CD4-positive, CD25-positive, alpha-beta regulatory T cell (primary cell): ENCODE results near the gene WASHC4. TPM values are rescaled to one million over a fixed set of nuclear protein-coding genes. Genes with fewer than 3 reads are reported as not detected.

Source experiments
- ATAC-seq, 2 donors: fragments of 150-1000 bp; cut with Tn5 transposase; one replicate each; pipeline ENCODE4 v1.10.0; 2021; ENCODE audit warnings: low read depth in 2 of 2, moderate number of reproducible peaks in 2 of 2, moderate library complexity in 1 of 2
- DNase-seq, 3 donors: peaks; one replicate each; pipeline versions ENCODE4 v3.0.0 to v3.0.0-alpha.2; 2012 to 2022; ENCODE audit warnings: mixed read lengths in 1 of 3
- H3K27ac ChIP-seq: one replicate; pipeline ENCODE4 v1.7.0; 2013; ENCODE audit warnings: mild to moderate bottlenecking, low read length; ENCODE audit not compliant: insufficient read depth, poor library complexity, severe bottlenecking
- H3K27me3 ChIP-seq: one replicate; pipeline ENCODE4 v1.7.0; 2013; ENCODE audit warnings: low read length; ENCODE audit not compliant: control insufficient read depth, insufficient read depth
- H3K36me3 ChIP-seq: one replicate; pipeline ENCODE4 v1.7.0; 2013; ENCODE audit warnings: mild to moderate bottlenecking, low read length, moderate library complexity; ENCODE audit not compliant: control insufficient read depth, insufficient read depth
- H3K4me1 ChIP-seq: 2 replicates; pipeline ENCODE4 v1.7.0; 2013; ENCODE audit warnings: mild to moderate bottlenecking, low read length; ENCODE audit not compliant: insufficient read depth, control insufficient read depth, poor library complexity, severe bottlenecking
- H3K4me3 ChIP-seq: one replicate; pipeline ENCODE4 v1.7.0; 2013; ENCODE audit warnings: low read depth, mild to moderate bottlenecking, low read length, moderate library complexity
- H3K9me3 ChIP-seq, 2 experiments: 1 replicate in 1 of 2; 2 replicates in 1 of 2; pipeline ENCODE4 v1.7.0; 2013; ENCODE audit warnings: low read length in 2 of 2, mild to moderate bottlenecking in 1 of 2, moderate library complexity in 1 of 2; ENCODE audit not compliant: control insufficient read depth in 2 of 2
- H3K27ac Mint-ChIP-seq, 3 donors: one replicate each; pipeline ENCODE4 v1.8.0; 2020 to 2022; ENCODE audit warnings: mild to moderate bottlenecking in 3 of 3, mixed read lengths in 3 of 3, moderate library complexity in 2 of 3
- H3K27me3 Mint-ChIP-seq: one replicate; pipeline ENCODE4 v1.8.0; 2022; ENCODE audit warnings: mild to moderate bottlenecking, mixed read lengths
- H3K36me3 Mint-ChIP-seq: one replicate; pipeline ENCODE4 v1.8.0; 2020; ENCODE audit warnings: mixed read lengths
- H3K4me1 Mint-ChIP-seq, 4 donors: one replicate each; pipeline ENCODE4 v1.8.0; 2020 to 2022; ENCODE audit warnings: mixed read lengths in 4 of 4, mild to moderate bottlenecking in 1 of 4
- H3K4me3 Mint-ChIP-seq, 4 donors: one replicate each; pipeline ENCODE4 v1.8.0; 2020 to 2022; ENCODE audit warnings: mild to moderate bottlenecking in 4 of 4, mixed read lengths in 4 of 4, moderate library complexity in 3 of 4
- H3K9me3 Mint-ChIP-seq, 7 donors: one replicate each; pipeline ENCODE4 v1.8.0; 2020 to 2022; ENCODE audit warnings: mixed read lengths in 7 of 7, mild to moderate bottlenecking in 3 of 7, moderate library complexity in 2 of 7
- polyA plus RNA-seq, 4 donors: library from polyadenylated mRNA; unstranded; fragments of 300-500 nt; fragmentation: Illumina TruSeq; gene quantifications; one replicate each; pipeline ENCODE4 v1.2.3, GENCODE V29; 2021
- total RNA-seq: library from RNA; stranded (reverse); gene quantifications from one replicate; pipeline ENCODE4 v1.2.3, GENCODE V29; 2022

The WASHC4 gene
- total and polyA plus RNA-seq, 5 donors from 2014 or later = 24.0 to 41.2 (median 28.5) TPM

DNA sequence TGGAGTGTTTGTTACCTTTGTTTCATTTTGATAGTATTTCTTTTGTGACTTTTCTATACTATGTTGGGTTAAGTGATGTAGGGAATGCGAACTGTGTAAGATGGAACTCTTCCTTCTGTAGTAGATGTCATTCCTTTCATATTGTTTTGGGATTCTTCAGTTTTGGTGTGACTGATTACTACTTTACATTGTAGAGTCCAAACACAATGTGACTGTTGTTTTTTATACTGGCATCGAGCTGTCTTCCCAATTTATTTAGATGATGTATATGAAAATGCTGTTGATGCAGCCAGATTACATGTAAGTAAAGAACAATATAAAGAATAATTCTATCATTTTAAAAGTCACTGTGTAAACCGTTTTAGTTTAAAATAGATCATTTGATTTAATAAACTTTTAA is 34.7 kb downstream of the WASHC4 start:
- Mint-ChIP-seq H3K9me3 (no peaks in the 10 kb centered on the region), H3K27ac (no peak overlapping the region), H3K27me3 (no peaks in the 10 kb centered on the region), H3K36me3 (peaks cover 50% of the 10 kb centered on the region), H3K4me1 (peaks cover 0 to 9% (median 6%) of the 10 kb centered on the region in 4 donors), H3K4me3 (no peak overlapping the region)
- H3K27me3 ChIP-seq = no peaks in the 10 kb centered on the region
- H3K36me3 ChIP-seq = peaks cover 56% of the 10 kb centered on the region
- ATAC-seq (no peak), DNase-seq (no peak)
- H3K9me3 ChIP-seq = no peaks in the 10 kb centered on the region
- no peak overlapping the region for H3K4me3 ChIP-seq
- no peaks in the 10 kb centered on the region for H3K4me1 ChIP-seq
- H3K27ac ChIP-seq = no peak overlapping the region

DNA sequence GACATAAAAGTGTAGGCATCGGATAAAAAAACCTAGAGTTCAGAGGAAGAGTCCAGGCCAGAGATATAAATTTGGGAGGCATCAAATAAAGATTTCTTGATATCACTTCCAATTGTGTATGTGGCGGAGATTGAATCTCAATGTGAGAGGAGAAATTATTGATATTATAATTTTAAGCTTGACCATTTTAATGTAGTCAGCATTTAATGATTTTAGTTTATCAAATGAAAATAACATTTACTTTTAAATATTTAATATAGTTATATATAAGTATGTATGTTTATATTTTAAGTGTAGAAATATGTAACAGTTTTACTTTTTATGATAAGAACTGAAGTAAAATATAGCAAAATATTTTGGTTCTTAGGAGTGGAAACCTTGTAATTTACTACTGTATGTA is 48.7 kb downstream of the WASHC4 start:
- ATAC-seq = no peak
- no peaks in the 10 kb centered on the region for H3K27me3 ChIP-seq
- Mint-ChIP-seq H3K9me3 (peaks cover 0 to 1% (median 0%) of the 10 kb centered on the region in 7 donors), H3K4me1 (peaks cover 0 to 12% (median 2%) of the 10 kb centered on the region in 4 donors), H3K27ac (peak overlapping the region in 1 of 3 donors; percentile 69), H3K36me3 (peaks cover 36% of the 10 kb centered on the region), H3K27me3 (no peaks in the 10 kb centered on the region), H3K4me3 (no peak overlapping the region)
- H3K36me3 ChIP-seq = peaks cover 73% of the 10 kb centered on the region
- H3K9me3 ChIP-seq = no peaks in the 10 kb centered on the region
- no peak overlapping the region for H3K27ac ChIP-seq
- no peak for DNase-seq
- no peaks in the 10 kb centered on the region for H3K4me1 ChIP-seq
- no peak overlapping the region for H3K4me3 ChIP-seq

DNA sequence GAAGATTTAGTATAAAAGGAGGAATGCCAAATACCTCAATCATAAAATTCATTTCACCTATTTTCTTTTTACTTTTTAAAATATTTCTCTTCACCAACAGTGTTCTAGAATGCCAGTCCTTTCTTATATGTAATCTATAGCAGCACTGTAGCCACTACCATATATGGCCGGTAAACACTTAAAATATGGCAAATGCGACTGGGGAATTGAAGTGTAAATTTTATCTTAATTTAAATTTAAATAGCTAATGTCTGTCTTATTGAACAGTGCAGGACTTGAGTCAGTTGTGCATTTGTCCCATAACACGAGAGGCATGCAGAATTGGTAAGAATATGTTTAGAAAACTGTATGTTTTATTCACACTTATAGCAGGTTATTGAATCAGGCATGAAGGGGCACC is 50.1 kb downstream of the WASHC4 start:
- no peaks in the 10 kb centered on the region for H3K4me1 ChIP-seq
- no peak overlapping the region for H3K27ac ChIP-seq
- Mint-ChIP-seq H3K36me3 (peaks cover 41% of the 10 kb centered on the region), H3K27me3 (no peaks in the 10 kb centered on the region), H3K4me3 (no peak overlapping the region), H3K4me1 (peaks cover 0 to 12% (median 4%) of the 10 kb centered on the region in 4 donors), H3K27ac (peak overlapping the region in 1 of 3 donors; percentile 42), H3K9me3 (peaks cover 0 to 1% (median 0%) of the 10 kb centered on the region in 7 donors)
- peaks cover 68% of the 10 kb centered on the region for H3K36me3 ChIP-seq
- DNase-seq = no peak
- H3K27me3 ChIP-seq = no peaks in the 10 kb centered on the region
- no peaks in the 10 kb centered on the region for H3K9me3 ChIP-seq
- H3K4me3 ChIP-seq = no peak overlapping the region
- ATAC-seq = no peak

DNA sequence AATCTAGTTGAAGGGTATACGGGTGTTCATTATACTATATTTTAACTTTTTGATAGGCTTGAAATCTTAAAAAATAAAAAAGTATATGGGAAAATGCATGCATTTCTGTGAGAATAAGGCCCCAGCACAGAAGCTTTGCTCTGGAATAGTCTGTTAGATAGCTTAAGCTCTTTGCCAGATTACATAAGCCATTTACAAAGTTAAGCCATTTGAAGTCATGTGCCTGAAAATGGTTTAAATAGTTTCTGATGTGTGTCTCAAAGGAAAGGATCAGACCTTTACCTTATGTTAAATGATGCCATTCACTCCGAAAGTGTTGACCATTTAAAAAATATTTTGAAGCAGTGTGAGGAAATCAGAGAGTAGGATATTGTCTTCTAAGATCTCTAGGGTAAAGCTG is 51.3 kb downstream of the WASHC4 start:
- Histone ChIP-seq H3K4me1 (no peaks in the 10 kb centered on the region), H3K9me3 (no peaks in the 10 kb centered on the region), H3K27ac (no peak overlapping the region), H3K27me3 (no peaks in the 10 kb centered on the region), H3K36me3 (peaks cover 70% of the 10 kb centered on the region), H3K4me3 (no peak overlapping the region)
- Mint-ChIP-seq H3K27ac (no peak overlapping the region), H3K27me3 (no peaks in the 10 kb centered on the region), H3K4me1 (peaks cover 0 to 12% (median 4%) of the 10 kb centered on the region in 4 donors), H3K9me3 (peaks cover 0 to 1% (median 0%) of the 10 kb centered on the region in 7 donors), H3K4me3 (no peak overlapping the region), H3K36me3 (peaks cover 45% of the 10 kb centered on the region)
- DNase-seq (no peak), ATAC-seq (no peak)

DNA sequence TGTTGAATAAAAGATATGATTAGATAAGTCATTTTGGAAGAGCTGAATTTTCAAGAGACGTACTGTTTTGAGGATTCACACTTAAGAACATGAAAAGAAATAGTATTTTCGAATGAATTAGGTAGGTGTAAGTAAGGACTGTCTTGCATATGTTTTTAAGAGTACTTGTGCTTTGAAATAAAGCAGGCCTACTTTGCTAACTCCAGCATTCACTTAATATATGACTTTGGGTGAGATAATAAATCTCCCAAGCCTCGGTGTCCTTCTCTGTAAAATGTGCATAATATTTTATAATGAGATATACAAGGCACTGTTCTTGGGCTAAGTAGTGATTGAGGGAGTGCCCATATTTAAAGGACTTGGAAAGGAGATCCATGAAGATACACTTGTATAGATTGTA is 54.6 kb downstream of the WASHC4 start:
- peaks cover 0 to 9% (median 2%) of the 10 kb centered on the region in 4 donors for H3K4me1 Mint-ChIP-seq
- no peak overlapping the region for H3K27ac Mint-ChIP-seq
- H3K4me3 Mint-ChIP-seq = no peak overlapping the region
- ATAC-seq (no peak), DNase-seq (no peak)
- H3K4me3 ChIP-seq = no peak overlapping the region
- no peaks in the 10 kb centered on the region for H3K27me3 Mint-ChIP-seq
- H3K9me3 ChIP-seq = no peaks in the 10 kb centered on the region
- no peaks in the 10 kb centered on the region for H3K4me1 ChIP-seq
- peaks cover 37% of the 10 kb centered on the region for H3K36me3 Mint-ChIP-seq
- H3K27me3 ChIP-seq = no peaks in the 10 kb centered on the region
- peaks cover 80% of the 10 kb centered on the region for H3K36me3 ChIP-seq
- no peak overlapping the region for H3K27ac ChIP-seq
- H3K9me3 Mint-ChIP-seq = no peaks in the 10 kb centered on the region

DNA sequence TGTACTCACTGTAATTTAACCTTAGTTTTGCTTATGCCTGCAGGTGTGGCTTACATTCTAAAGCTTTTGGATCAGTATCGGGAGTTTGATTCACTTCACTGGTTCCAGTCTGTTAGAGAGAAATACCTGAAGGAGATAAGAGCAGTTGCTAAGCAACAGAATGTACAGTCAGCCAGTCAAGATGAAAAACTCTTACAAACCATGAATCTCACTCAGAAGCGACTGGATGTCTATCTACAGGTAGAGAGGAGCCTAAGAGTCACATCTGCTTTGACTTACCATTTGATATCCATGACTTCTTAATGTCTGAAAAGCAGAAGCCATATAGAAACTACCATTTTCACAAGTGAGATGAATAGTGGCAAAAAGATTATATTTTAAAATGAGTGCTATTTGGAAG is 56.5 kb downstream of the WASHC4 start:
- DNase-seq (no peak), ATAC-seq (no peak)
- Histone ChIP-seq H3K27ac (no peak overlapping the region), H3K4me1 (no peaks in the 10 kb centered on the region), H3K4me3 (no peak overlapping the region), H3K27me3 (no peaks in the 10 kb centered on the region), H3K9me3 (no peaks in the 10 kb centered on the region), H3K36me3 (peaks cover 79% of the 10 kb centered on the region)
- no peak overlapping the region for H3K4me3 Mint-ChIP-seq
- no peak overlapping the region for H3K27ac Mint-ChIP-seq
- H3K27me3 Mint-ChIP-seq = no peaks in the 10 kb centered on the region
- H3K4me1 Mint-ChIP-seq = peaks cover 0 to 7% (median 2%) of the 10 kb centered on the region in 4 donors
- H3K9me3 Mint-ChIP-seq = no peaks in the 10 kb centered on the region
- H3K36me3 Mint-ChIP-seq = peaks cover 27% of the 10 kb centered on the region

DNA sequence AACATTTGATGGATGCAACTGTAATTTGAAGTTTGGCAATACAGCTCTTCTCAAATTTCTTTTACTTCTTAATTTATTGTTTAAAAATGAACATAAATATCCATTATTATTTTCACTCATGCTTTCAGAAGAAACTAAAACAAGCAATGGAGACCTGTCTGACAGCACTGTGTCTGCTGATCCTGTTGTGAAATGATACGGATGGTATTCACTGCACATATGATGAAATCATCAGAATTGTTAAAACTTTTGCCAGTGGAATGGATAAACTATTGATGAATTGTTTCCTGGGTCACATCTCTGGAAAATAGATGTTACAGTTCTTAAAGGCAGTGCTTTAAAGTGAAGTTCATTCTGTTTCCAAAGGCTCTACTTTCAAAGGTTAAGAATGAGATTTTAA is 59.2 kb downstream of the WASHC4 start:
- Mint-ChIP-seq H3K27me3 (no peaks in the 10 kb centered on the region), H3K4me1 (peaks cover 0 to 5% (median 2%) of the 10 kb centered on the region in 4 donors), H3K9me3 (no peaks in the 10 kb centered on the region), H3K36me3 (peaks cover 22% of the 10 kb centered on the region), H3K27ac (peak overlapping the region in 1 of 3 donors; percentile 3), H3K4me3 (no peak overlapping the region)
- no peaks in the 10 kb centered on the region for H3K4me1 ChIP-seq
- no peak overlapping the region for H3K27ac ChIP-seq
- no peaks in the 10 kb centered on the region for H3K27me3 ChIP-seq
- H3K9me3 ChIP-seq = no peaks in the 10 kb centered on the region
- no peak for DNase-seq
- ATAC-seq = no peak
- peaks cover 78% of the 10 kb centered on the region for H3K36me3 ChIP-seq
- no peak overlapping the region for H3K4me3 ChIP-seq

DNA sequence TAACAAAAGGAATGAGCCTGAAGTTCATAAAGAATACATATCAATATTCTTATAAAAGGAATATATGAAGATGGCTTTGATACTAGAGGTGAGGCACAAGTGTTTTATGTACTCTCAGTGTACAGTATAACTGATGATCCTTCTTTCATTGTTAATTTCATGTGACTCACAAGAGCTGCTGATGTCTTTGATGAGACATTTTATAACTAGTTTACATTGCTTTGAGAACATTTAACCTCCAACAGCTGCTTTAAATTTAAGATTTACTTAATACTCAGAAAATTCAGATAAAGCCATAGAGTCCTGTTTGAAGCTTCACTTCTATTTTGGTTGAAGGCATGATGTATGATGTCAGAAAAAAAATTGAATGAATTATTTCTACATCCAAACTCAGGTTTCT is 59.8 kb downstream of the WASHC4 start:
- H3K4me1 ChIP-seq = no peaks in the 10 kb centered on the region
- peaks cover 73% of the 10 kb centered on the region for H3K36me3 ChIP-seq
- peaks cover 18% of the 10 kb centered on the region for H3K36me3 Mint-ChIP-seq
- no peaks in the 10 kb centered on the region for H3K9me3 ChIP-seq
- no peak for ATAC-seq
- no peaks in the 10 kb centered on the region for H3K27me3 ChIP-seq
- no peak overlapping the region for H3K4me3 Mint-ChIP-seq
- H3K27ac ChIP-seq = peak overlapping the region; percentile 2
- H3K4me1 Mint-ChIP-seq = peaks cover 0 to 8% (median 2%) of the 10 kb centered on the region in 4 donors
- no peaks in the 10 kb centered on the region for H3K27me3 Mint-ChIP-seq
- H3K4me3 ChIP-seq = no peak overlapping the region
- no peak for DNase-seq
- H3K9me3 Mint-ChIP-seq = no peaks in the 10 kb centered on the region
- H3K27ac Mint-ChIP-seq = no peak overlapping the region
